A673 (cell line): ENCODE results near the gene GTF2IRD2. TPM values are rescaled to one million over a fixed set of nuclear protein-coding genes. Genes with fewer than 3 reads are reported as not detected.
"Not testable (repeated sequence)": the region's sequence is repeated elsewhere in the genome, so short reads cannot be mapped to it uniquely, and the experiment has no call there.

Experiments
- BruUV-seq: library from RNA; stranded (reverse); fragments of 400-500 nt; replicated peaks from 2 replicates; lab custom pipeline; 2021; lab: Mats Ljungman, UMichigan
- CTCF ChIA-PET: fragments of 300-600 bp; sonication (Branson Sonifier 250); formaldehyde crosslinking; loops from one replicate; lab custom pipeline; 2022; ENCODE audit warnings: antibody characterized with exemption; lab: Charles Lee
- POLR2A ChIA-PET: fragments of 300-600 bp; sonication (Branson Sonifier 250); formaldehyde crosslinking; loops from one replicate; lab custom pipeline; 2022; ENCODE audit warnings: antibody characterized with exemption; ENCODE audit not compliant: low non-redundant PET; lab: Charles Lee
- DNase-seq: peaks from one replicate; pipeline ENCODE4 v3.0.0-alpha.2; 2015; ENCODE audit warnings: low spot score
- H3K27ac ChIP-seq: fragments of 200-600 bp; sonication (generic); 2 replicates; pipeline ENCODE4 v1.5.1; 2016; ENCODE audit warnings: mixed run types, low read depth, mild to moderate bottlenecking, mixed read lengths, antibody characterized with exemption, low read length; ENCODE audit not compliant: poor library complexity, severe bottlenecking
- H3K27me3 ChIP-seq: fragments of 200-600 bp; sonication (generic); replicated peaks from 2 replicates; pipeline ENCODE4 v1.6.1; 2017; ENCODE audit warnings: mixed run types, low read depth, mild to moderate bottlenecking, mixed read lengths, antibody characterized with exemption, low read length; ENCODE audit not compliant: insufficient read depth, poor library complexity
- H3K36me3 ChIP-seq: fragments of 200-600 bp; sonication (generic); 2 replicates; pipeline ENCODE4 v1.6.1; 2016; ENCODE audit warnings: mixed run types, mild to moderate bottlenecking, mixed read lengths, antibody characterized with exemption, low read length; ENCODE audit not compliant: insufficient read depth, poor library complexity, severe bottlenecking
- H3K4me1 ChIP-seq: fragments of 200-600 bp; sonication (generic); 2 replicates; pipeline ENCODE4 v1.6.1; 2017; ENCODE audit warnings: mixed run types, mild to moderate bottlenecking, mixed read lengths, antibody characterized with exemption, low read length; ENCODE audit not compliant: insufficient read depth, poor library complexity, severe bottlenecking
- H3K4me3 ChIP-seq: fragments of 200-600 bp; sonication (generic); 2 replicates; pipeline ENCODE4 v1.5.1; 2016; ENCODE audit warnings: low read depth, mixed run types, mild to moderate bottlenecking, mixed read lengths, low read length; ENCODE audit not compliant: poor library complexity, severe bottlenecking
- H3K9me3 ChIP-seq: fragments of 200-600 bp; sonication (generic); 2 replicates; pipeline ENCODE4 v1.6.1; 2016; ENCODE audit warnings: mixed run types, low read depth, mild to moderate bottlenecking, mixed read lengths, antibody characterized with exemption, low read length; ENCODE audit not compliant: poor library complexity, severe bottlenecking
- intact Hi-C: fragments of 100-400 bp; cut with micrococcal nuclease; formaldehyde crosslinking; loops from one replicate; pipeline ENCODE4 v1.10.0; 2022; ENCODE audit not compliant: unreplicated experiment
- total RNA-seq: library from RNA; stranded (reverse); gene quantifications from 2 replicates; pipeline ENCODE4 v1.2.3, GENCODE V29; 2021

Gene GTF2IRD2
- total RNA-seq, 1 experiment from 2014 or later = 8.6 TPM

DNA sequence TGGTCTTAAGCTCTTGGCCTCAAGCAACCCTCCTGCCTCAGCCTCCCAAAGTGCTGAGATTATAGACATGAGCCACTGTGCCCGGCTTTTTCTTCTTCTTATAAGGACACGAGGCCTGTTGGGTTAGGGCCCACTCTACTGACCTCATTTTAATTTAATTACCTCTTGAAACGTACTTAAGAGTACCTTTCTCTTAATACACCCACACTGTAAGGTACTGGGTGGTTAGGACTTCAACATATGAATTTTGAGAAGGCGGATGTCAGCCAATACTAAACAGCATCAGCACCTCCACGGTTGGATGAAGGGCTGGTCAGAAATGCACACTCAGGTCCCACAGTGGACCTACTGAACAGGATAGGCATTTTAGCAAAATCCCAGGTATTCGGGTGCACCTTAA is 69.7 kb downstream of the GTF2IRD2 start:
- POLR2A ChIA-PET, CTCF ChIA-PET, H3K27me3 ChIP-seq, intact Hi-C loops, DNase-seq, H3K4me3 ChIP-seq, H3K9me3 ChIP-seq, H3K36me3 ChIP-seq, H3K4me1 ChIP-seq, H3K27ac ChIP-seq, BruUV-seq: not testable (repeated sequence)

DNA sequence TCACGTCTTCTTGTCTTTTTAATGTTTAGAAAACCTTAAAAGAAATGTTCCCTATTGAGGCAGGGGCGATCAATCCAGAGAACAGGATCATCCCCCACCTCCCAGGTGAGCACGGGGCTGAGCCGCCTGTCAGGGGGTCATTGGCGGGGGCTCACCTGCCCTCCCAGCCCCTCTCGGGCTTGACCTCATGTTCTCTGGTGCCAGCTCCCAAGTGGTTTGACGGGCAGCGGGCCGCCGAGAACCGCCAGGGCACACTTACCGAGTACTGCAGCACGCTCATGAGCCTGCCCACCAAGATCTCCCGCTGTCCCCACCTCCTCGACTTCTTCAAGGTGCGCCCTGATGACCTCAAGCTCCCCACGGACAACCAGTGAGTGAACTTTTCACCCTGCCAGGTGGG is 72.4 kb downstream of the GTF2IRD2 start:
- H3K36me3 ChIP-seq, H3K4me1 ChIP-seq, intact Hi-C loops, POLR2A ChIA-PET, H3K27ac ChIP-seq, DNase-seq, CTCF ChIA-PET, H3K27me3 ChIP-seq, BruUV-seq, H3K4me3 ChIP-seq, H3K9me3 ChIP-seq: not testable (repeated sequence)

DNA sequence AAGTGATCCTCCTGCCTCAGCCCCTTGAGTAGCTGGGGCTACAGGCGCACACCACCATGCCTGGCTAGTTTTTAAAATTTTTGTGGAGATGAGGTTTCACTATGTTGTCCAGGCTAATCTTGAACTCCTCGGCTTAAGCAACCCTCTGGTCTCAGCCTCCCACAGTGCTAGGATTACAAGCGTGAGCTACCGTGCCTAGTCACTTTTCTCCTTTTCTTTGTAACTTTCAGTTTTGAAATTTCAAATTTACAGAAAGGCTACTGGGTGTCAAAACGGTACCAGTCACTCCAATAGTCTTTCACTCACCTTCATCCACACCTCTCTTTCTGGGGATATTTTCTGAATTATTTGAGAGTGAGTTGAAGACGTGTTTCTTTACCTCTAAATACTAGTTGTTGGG is 76.3 kb downstream of the GTF2IRD2 start:
- H3K9me3 ChIP-seq, CTCF ChIA-PET, DNase-seq, H3K27me3 ChIP-seq, H3K36me3 ChIP-seq, H3K4me1 ChIP-seq, POLR2A ChIA-PET, intact Hi-C loops, H3K27ac ChIP-seq, H3K4me3 ChIP-seq, BruUV-seq: not testable (repeated sequence)

DNA sequence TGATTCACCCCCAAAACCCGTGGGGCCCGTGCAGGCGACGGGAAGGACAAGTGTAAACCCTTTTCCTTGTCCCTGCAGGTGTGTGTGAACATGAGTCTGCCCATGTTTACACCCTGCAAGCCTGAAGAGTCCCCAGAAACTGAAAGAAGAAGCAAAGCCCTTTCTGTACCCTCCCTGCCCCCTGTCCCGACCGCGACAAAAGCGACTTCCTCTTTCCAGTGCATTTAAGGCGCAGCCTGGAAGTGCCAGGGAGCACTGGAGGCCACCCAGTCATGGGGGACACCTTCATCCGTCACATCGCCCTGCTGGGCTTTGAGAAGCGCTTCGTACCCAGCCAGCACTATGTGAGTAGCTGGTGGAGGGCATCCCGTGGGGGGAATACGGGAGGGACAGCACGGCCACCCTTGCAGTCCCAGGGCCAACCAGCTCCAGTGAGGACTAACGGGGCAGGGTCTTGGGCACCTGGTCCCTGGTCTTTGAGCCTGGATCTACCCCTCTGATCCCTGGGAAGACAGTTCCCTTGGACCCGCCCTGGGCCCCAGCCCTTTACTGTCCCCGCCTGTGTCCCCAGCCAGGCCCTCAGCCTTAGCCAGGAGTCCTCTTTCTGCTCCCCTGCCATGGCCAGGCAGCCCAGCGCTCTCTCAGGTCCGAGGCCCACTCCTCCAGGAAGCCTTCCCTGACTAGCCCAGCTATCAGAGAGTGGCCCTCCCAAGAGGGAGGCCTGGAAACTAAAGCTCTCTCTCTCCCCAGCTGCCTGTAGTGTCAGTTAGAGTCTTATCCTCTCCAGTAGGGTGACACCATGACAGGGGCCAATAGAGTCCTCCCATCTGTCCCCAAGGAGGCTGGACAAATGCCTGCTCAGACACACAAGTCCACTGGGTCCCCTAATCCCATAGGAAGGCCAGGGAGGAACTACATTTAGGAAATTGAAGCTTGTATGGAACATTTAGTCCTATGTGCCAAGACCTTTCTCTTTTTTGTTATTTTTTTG is 77.3 kb downstream of the GTF2IRD2 start, which contains the start of gene NCF1:
Gene NCF1, plus strand, starts transcription at position 252 of the 991 bp plus-strand sequence. Its CDS starts 21 bp downstream, at position 273.
- H3K27me3 ChIP-seq, H3K9me3 ChIP-seq, POLR2A ChIA-PET, BruUV-seq, H3K4me1 ChIP-seq, intact Hi-C loops, DNase-seq, H3K4me3 ChIP-seq, H3K27ac ChIP-seq, H3K36me3 ChIP-seq, CTCF ChIA-PET: not testable (repeated sequence)

DNA sequence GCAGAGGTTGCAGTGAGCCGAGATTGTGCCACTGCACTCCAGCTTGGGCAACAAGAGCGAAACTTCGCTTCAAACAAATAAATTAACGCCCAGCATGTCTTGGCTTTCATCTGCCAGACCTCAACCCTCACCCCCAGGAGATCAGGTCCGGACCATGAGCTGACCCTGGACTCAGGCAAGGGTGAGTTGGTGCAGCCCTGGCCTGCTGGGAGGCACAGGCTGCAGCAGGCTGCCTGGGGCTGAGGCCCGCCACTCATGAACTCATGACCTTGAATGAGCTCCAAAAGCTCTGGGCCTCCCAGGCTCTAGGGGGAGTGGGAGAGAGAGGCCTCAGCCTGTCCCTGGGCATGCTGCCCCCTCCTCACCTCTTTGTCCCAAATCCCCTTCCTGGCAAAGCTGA is 79.3 kb downstream of the GTF2IRD2 start:
- DNase-seq, CTCF ChIA-PET, H3K27me3 ChIP-seq, H3K4me1 ChIP-seq, H3K27ac ChIP-seq, intact Hi-C loops, POLR2A ChIA-PET, H3K9me3 ChIP-seq, H3K4me3 ChIP-seq, BruUV-seq, H3K36me3 ChIP-seq: not testable (repeated sequence)

DNA sequence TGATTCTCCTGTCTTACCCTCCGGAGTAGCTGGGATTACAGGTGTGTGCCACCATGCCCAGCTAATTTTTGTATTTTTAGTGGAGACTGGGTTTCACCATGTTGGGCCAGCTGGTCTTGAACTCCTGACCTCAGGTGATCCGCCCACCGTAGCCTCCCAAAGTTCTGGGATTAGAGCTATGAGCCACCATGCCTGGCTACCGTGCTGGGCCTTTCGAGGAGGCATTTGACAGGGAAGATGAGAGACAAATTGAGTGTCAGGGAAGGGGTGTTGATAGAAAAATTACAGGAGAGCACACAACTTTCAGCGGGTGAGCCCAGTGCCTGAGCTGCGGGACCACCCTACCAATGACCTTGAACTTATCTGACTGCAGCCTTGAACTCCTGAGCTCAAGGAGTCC is 81.3 kb downstream of the GTF2IRD2 start:
- BruUV-seq, H3K4me3 ChIP-seq, H3K27ac ChIP-seq, H3K4me1 ChIP-seq, POLR2A ChIA-PET, H3K27me3 ChIP-seq, intact Hi-C loops, H3K36me3 ChIP-seq, DNase-seq, H3K9me3 ChIP-seq, CTCF ChIA-PET: not testable (repeated sequence)

DNA sequence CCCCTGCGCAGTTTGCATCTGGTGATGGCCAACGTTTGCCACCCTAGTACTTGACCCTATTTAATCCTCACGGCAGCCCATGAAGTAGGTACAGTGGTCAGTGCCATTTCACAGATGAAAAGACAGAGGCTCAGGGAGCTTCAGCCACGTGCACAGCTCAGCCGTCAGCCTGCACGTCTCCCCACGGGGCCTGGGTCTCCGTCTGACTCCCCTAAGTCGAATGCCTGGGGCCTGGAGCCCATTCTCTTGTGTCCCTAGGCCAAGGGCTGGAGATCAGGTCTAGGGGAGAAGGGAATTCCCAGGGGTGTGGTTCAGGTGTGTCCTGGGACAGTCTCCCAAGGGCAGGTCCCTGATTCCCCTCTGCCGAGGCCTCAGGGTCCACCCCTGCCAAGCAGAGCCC is 84.4 kb downstream of the GTF2IRD2 start:
- CTCF ChIA-PET, BruUV-seq, H3K36me3 ChIP-seq, H3K27ac ChIP-seq, intact Hi-C loops, DNase-seq, H3K27me3 ChIP-seq, H3K9me3 ChIP-seq, POLR2A ChIA-PET, H3K4me1 ChIP-seq, H3K4me3 ChIP-seq: not testable (repeated sequence)
